Left lung (tissue), 10 donors: Measurements from ENCODE around the gene DLG2. TPM values are rescaled to one million over a fixed set of nuclear protein-coding genes. Genes with fewer than 3 reads are reported as not detected.

ENCODE experiments used
- ATAC-seq: fragments of 200-7000 bp; cut with Tn5 transposase; one replicate; pipeline ENCODE4 v1.9.1; 2020; ENCODE audit warnings: moderate library complexity
- DNase-seq, 4 donors: peaks; one replicate each; pipeline ENCODE4 v3.0.0-alpha.2; 2013 to 2020
- H3K27ac ChIP-seq, 2 donors: fragments of 200-600 bp; sonication (generic) in 1 of 2; one replicate each; pipeline versions ENCODE4 v1.5.0 to v1.8.0; 2020 to 2021
- H3K27me3 ChIP-seq, 2 donors: fragments of 200-600 bp; sonication (generic) in 1 of 2; one replicate each; pipeline versions ENCODE4 v1.5.0 to v1.8.0; 2020 to 2021
- H3K36me3 ChIP-seq, 2 donors: fragments of 200-600 bp; sonication (generic) in 1 of 2; one replicate each; pipeline versions ENCODE4 v1.5.0 to v1.8.0; 2020 to 2021
- H3K4me1 ChIP-seq, 2 donors: fragments of 200-600 bp; one replicate each; pipeline ENCODE4 v1.8.0; 2021
- H3K4me3 ChIP-seq, 2 donors: fragments of 200-600 bp; sonication (generic) in 1 of 2; one replicate each; pipeline versions ENCODE4 v1.5.0 to v1.8.0; 2020 to 2021; ENCODE audit warnings: mild to moderate bottlenecking in 1 of 2
- H3K9me3 ChIP-seq, 2 donors: fragments of 200-600 bp; sonication (generic) in 1 of 2; one replicate each; pipeline versions ENCODE4 v1.5.0 to v1.8.0; 2020 to 2021
- intact Hi-C, 2 donors: fragments of 100-400 bp; cut with DNase I; formaldehyde crosslinking; loops; one replicate each; pipeline versions ENCODE4 v1.11.2 to v1.14.2; 2022
- polyA plus RNA-seq, 6 donors: library from polyadenylated mRNA; unstranded; fragments of 120-200 nt; gene quantifications; one replicate each; pipeline ENCODE4 v1.2.1, GENCODE V29; 2013; ENCODE audit not compliant: insufficient read length in 6 of 6
- total RNA-seq, 2 donors: library from RNA; stranded (reverse); fragmentation: NEBNext Ultra II Directional; extraction: Animal tissue kit (Norgen Biotek cat#: 25700); gene quantifications; one replicate each; pipeline ENCODE4 v1.2.1, GENCODE V29; 2021
- TF ChIP-seq, protein P1 (sequence below), 2 donors: fragments of 200-600 bp; sonication (generic) in 1 of 2; IDR thresholded peaks; one replicate each; pipeline versions ENCODE4 v1.5.0 to v1.8.0; 2021; ENCODE audit warnings: antibody characterized with exemption in 2 of 2
- donor health status: DM: no; HTN: yes; CAD: no.
- donor health status: DM: no; HTN: no; CAD: no.

Gene DLG2
- total and polyA plus RNA-seq, 8 donors: 4.5 to 15.0 (median 8.6) TPM

DNA sequence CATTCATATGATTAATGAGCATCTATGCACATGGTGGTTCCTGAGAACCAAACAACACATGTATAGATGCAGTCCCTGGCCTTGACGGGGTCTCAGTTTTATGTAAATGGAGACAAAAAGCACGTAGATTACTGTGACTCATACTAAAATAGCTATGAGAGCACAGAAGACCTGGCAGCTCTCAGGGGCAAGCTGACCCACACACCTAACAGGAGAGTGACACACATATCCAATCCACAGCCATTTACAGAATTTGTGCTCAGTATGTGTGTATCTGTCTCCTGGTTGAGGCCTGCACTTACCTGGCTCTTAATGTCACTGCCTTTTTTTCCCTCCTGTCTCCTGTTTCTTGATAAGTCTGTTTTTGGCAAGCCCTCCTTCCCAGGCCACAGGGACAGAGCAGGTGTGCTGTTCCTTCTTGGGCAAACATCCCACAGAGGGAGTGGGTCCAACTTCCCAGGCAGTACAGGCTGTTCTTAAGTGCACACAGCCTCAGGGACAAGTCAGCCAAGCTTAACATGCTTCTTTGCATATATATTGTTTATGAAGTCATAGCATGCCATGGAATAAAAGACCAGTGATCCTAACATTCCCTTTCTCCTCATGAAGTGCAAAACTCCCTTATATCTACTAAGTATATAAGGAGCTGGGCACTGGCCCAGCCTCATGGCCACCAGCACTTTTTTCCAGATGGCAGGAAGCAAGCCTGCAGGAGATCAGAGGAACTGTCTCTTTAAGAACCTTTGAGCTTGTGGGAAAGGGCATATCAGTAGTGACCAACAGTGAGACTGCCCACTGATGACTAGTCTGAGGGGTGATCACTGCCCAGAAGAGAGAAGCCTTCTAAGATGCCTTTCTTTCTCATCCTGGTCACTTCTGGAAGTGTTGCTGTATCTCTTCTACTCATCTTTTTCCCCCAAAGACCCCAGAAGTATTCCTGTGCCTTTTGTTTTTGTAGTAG lies 2216.3 kb downstream of the DLG2 start:
- intact Hi-C loops: no loop called here
- DNase-seq (no peak), ATAC-seq (no peak)
- no peaks in the 10 kb centered on the region for H3K36me3 ChIP-seq
- no peaks in the 10 kb centered on the region for H3K4me1 ChIP-seq
- no peak overlapping the region for H3K27ac ChIP-seq
- TF ChIP-seq, protein P1, sequence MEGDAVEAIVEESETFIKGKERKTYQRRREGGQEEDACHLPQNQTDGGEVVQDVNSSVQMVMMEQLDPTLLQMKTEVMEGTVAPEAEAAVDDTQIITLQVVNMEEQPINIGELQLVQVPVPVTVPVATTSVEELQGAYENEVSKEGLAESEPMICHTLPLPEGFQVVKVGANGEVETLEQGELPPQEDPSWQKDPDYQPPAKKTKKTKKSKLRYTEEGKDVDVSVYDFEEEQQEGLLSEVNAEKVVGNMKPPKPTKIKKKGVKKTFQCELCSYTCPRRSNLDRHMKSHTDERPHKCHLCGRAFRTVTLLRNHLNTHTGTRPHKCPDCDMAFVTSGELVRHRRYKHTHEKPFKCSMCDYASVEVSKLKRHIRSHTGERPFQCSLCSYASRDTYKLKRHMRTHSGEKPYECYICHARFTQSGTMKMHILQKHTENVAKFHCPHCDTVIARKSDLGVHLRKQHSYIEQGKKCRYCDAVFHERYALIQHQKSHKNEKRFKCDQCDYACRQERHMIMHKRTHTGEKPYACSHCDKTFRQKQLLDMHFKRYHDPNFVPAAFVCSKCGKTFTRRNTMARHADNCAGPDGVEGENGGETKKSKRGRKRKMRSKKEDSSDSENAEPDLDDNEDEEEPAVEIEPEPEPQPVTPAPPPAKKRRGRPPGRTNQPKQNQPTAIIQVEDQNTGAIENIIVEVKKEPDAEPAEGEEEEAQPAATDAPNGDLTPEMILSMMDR (IDR thresholded peaks at IDR 0.05): no peak
- peaks cover 0 to 1% of the 10 kb centered on the region in 2 donors for H3K9me3 ChIP-seq
- H3K27me3 ChIP-seq: no peaks in the 10 kb centered on the region
- no peak overlapping the region for H3K4me3 ChIP-seq

- TF ChIP-seq, protein P1 (IDR thresholded peaks at IDR 0.05): no peak
- Histone ChIP-seq H3K4me1 (no peaks in the 10 kb centered on the region), H3K4me3 (no peak overlapping the region), H3K27ac (no peak overlapping the region), H3K27me3 (no peaks in the 10 kb centered on the region), H3K36me3 (no peaks in the 10 kb centered on the region), H3K9me3 (no peaks in the 10 kb centered on the region)
- DNase-seq (no peak), ATAC-seq (no peak)
- intact Hi-C loops: no loop called here
These were observed 2217.3 kb downstream of the DLG2 start for GRCh38 chr11:83409891-83410290.

GRCh38 chr11:83409476-83409875 lies 2217.7 kb downstream of the DLG2 start:
- no peaks in the 10 kb centered on the region for H3K9me3 ChIP-seq
- TF ChIP-seq, protein P1 (IDR thresholded peaks at IDR 0.05): no peak
- H3K36me3 ChIP-seq: no peaks in the 10 kb centered on the region
- no peak overlapping the region for H3K27ac ChIP-seq
- H3K27me3 ChIP-seq: no peaks in the 10 kb centered on the region
- no peak for ATAC-seq
- intact Hi-C loops: no loop called here
- no peaks in the 10 kb centered on the region for H3K4me1 ChIP-seq
- DNase-seq: no peak
- no peak overlapping the region for H3K4me3 ChIP-seq

DNA sequence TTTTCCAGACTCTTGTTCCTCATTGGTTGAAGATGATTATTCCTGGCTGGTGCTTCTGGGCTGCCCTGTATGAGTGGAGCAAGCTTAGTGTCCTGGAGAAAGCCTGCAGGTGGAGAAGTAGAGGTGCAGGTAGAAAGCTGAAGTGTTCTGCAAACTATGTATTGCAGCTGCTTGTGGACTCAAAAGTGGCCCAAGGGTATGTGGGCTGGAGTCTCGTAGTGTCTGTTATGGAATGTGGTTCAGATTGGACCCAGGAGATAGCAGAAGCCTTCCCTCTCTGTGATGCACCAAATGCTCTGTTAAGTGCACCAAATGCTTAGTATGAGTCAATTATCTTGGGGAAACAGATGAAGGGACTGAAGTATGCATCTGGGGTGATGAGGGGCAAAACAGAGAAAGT lies 2218.2 kb downstream of the DLG2 start:
- DNase-seq (no peak), ATAC-seq (no peak)
- Histone ChIP-seq H3K27me3 (no peaks in the 10 kb centered on the region), H3K4me1 (no peaks in the 10 kb centered on the region), H3K27ac (no peak overlapping the region), H3K9me3 (no peaks in the 10 kb centered on the region), H3K36me3 (no peaks in the 10 kb centered on the region), H3K4me3 (no peak overlapping the region)
- intact Hi-C loops: no loop called here
- TF ChIP-seq, protein P1 (IDR thresholded peaks at IDR 0.05): no peak

Other genes starting within 250 kb of the DLG2 start
- gene TMEM126B, start 1.2 kb upstream of the DLG2 start, total RNA-seq: 10 to 100 TPM; 50.8 to 61.3 TPM
- 10 to 100 TPM; 52.6 to 61.0 (median 56.6) TPM for gene TMEM126B, start 1.2 kb upstream of the DLG2 start, polyA plus RNA-seq
- gene TMEM126A, start 20.6 kb upstream of the DLG2 start, total RNA-seq: 10 to 100 TPM; 30.2 to 32.6 TPM
- 10 to 100 TPM; 30.1 to 37.1 (median 31.6) TPM for gene TMEM126A, start 20.6 kb upstream of the DLG2 start, polyA plus RNA-seq
- gene CREBZF, start 37.8 kb upstream of the DLG2 start, total RNA-seq: 10 to 100 TPM; 30.2 to 35.6 TPM
- gene CREBZF, start 37.8 kb upstream of the DLG2 start, polyA plus RNA-seq: 100 to 1,000 TPM; 104 to 137 (median 124) TPM
- 1 to 10 TPM; 1.5 to 2.5 TPM for gene CCDC89, start 58.9 kb upstream of the DLG2 start, total RNA-seq
- 1 to 10 TPM; 5.1 to 7.0 (median 6.5) TPM for gene CCDC89, start 58.9 kb upstream of the DLG2 start, polyA plus RNA-seq
- 10 to 100 TPM; 21.3 to 39.7 TPM for gene SYTL2, start 183.8 kb upstream of the DLG2 start, total RNA-seq
- 10 to 100 TPM; 32.3 to 63.3 (median 51.4) TPM for gene SYTL2, start 183.8 kb upstream of the DLG2 start, polyA plus RNA-seq
- gene CCDC83, start 228.0 kb upstream of the DLG2 start, total RNA-seq: not detected
- not detected for gene CCDC83, start 228.0 kb upstream of the DLG2 start, polyA plus RNA-seq